Measurements from ENCODE around the gene RBMS3. TPM values are rescaled to one million over a fixed set of nuclear protein-coding genes. Genes with fewer than 3 reads are reported as not detected.

The RBMS3 gene
- total RNA-seq, 5 donors from 2014 or later (not counting 1 experiment from before 2014, with no cell fraction given): 0.62 to 2.9 (median 1.4) TPM

GRCh38 chr3:29649815-29650547, 369.1 kb downstream of the RBMS3 start:
- ATAC-seq (replicated peaks in 1 of 4) (no peak), DNase-seq (peak in 1 of 35 experiments; percentile 4)
- no peaks in the 10 kb centered on the region for H3K9me3 Mint-ChIP-seq
- 43% methylated on average over 1 of the region's 6 CpGs for WGBS (ENCODE audit: insufficient coverage)
- no peaks in the 10 kb centered on the region for H3K4me1 Mint-ChIP-seq
- no peak overlapping the region for H3K27ac Mint-ChIP-seq
- no peaks in the 10 kb centered on the region for H3K27me3 Mint-ChIP-seq
- CTCF ChIA-PET: no interaction called here
- Histone ChIP-seq H3K27me3 (replicated peaks in 1 of 2; ENCODE audit: control insufficient read depth in 2 of 2, extremely low read depth in 1 of 2, insufficient read depth in 2 of 2, low read length in 1 of 2) (no peaks in the 10 kb centered on the region), H3K9me3 (no peaks in the 10 kb centered on the region), H3K36me3 (ENCODE audit: control insufficient read depth in 2 of 2, extremely low read depth in 1 of 2, insufficient read depth in 1 of 2, low read length in 1 of 2) (no peaks in the 10 kb centered on the region), H3K4me3 (ENCODE audit: control insufficient read depth in 1 of 2, extremely low read depth in 1 of 2, low read length in 1 of 2) (no peak overlapping the region), H3K27ac (ENCODE audit: low read length) (no peak overlapping the region), H3K4me1 (ENCODE audit: control insufficient read depth in 1 of 2, extremely low read depth in 1 of 2, insufficient read depth in 2 of 2, low read length in 2 of 2) (no peaks in the 10 kb centered on the region)
- POLR2A ChIA-PET: no interaction called here
- no peak overlapping the region for H3K4me3 Mint-ChIP-seq
- H3K36me3 Mint-ChIP-seq: no peaks in the 10 kb centered on the region

DNA sequence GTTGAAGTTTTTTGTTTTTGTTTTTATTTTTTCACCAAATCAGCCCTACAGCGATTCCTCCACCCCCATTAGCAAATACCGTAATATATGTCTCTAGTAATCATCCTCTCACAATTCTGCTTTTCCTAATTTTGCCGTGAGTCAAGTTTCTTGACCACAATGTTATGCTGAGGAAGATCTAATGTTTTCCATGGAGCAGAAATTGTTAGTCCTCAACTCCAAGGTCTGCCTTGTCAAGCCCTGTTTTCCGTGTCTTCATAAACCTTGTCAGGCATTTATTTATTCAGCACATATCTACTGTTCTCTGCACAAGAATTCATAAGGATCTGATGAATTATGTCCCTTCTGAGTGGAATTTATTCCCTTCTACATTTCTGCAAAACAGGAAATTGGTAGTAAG, 372.8 kb downstream of the RBMS3 start:
- ChIA-PET POLR2A (no interaction called here), CTCF (no interaction called here)
- H3K4me3 ChIP-seq (ENCODE audit: control insufficient read depth in 1 of 2, extremely low read depth in 1 of 2, low read length in 1 of 2): no peak overlapping the region
- H3K4me3 Mint-ChIP-seq: no peak overlapping the region
- no peaks in the 10 kb centered on the region for H3K9me3 Mint-ChIP-seq
- no peaks in the 10 kb centered on the region for H3K4me1 ChIP-seq (ENCODE audit: control insufficient read depth in 1 of 2, extremely low read depth in 1 of 2, insufficient read depth in 2 of 2, low read length in 2 of 2)
- no CpG with 5 or more reads among the region's 4 CpGs for WGBS (ENCODE audit: insufficient coverage)
- DNase-seq (no peak), ATAC-seq (replicated peaks in 1 of 4) (no peak)
- no peaks in the 10 kb centered on the region for H3K36me3 ChIP-seq (ENCODE audit: control insufficient read depth in 2 of 2, extremely low read depth in 1 of 2, insufficient read depth in 1 of 2, low read length in 1 of 2)
- H3K4me1 Mint-ChIP-seq: no peaks in the 10 kb centered on the region
- H3K9me3 ChIP-seq: no peaks in the 10 kb centered on the region
- no peaks in the 10 kb centered on the region for H3K27me3 Mint-ChIP-seq
- no peak overlapping the region for H3K27ac Mint-ChIP-seq
- H3K27me3 ChIP-seq (replicated peaks in 1 of 2; ENCODE audit: control insufficient read depth in 2 of 2, extremely low read depth in 1 of 2, insufficient read depth in 2 of 2, low read length in 1 of 2): no peaks in the 10 kb centered on the region
- no peaks in the 10 kb centered on the region for H3K36me3 Mint-ChIP-seq
- H3K27ac ChIP-seq (ENCODE audit: low read length): no peak overlapping the region

GRCh38 chr3:29655015-29655747, 374.3 kb downstream of the RBMS3 start:
- CTCF ChIA-PET: interaction anchor here in 1 of 2 donors (0.6 kb wide), 1 partner anchor 1972 kb away, joined by 3 read pairs; no protein-coding TSS in a partner anchor
- H3K4me3 ChIP-seq (ENCODE audit: control insufficient read depth in 1 of 2, extremely low read depth in 1 of 2, low read length in 1 of 2): no peak overlapping the region
- POLR2A ChIA-PET: no interaction called here
- no peaks in the 10 kb centered on the region for H3K4me1 ChIP-seq (ENCODE audit: control insufficient read depth in 1 of 2, extremely low read depth in 1 of 2, insufficient read depth in 2 of 2, low read length in 2 of 2)
- Mint-ChIP-seq H3K27me3 (no peaks in the 10 kb centered on the region), H3K36me3 (no peaks in the 10 kb centered on the region), H3K9me3 (no peaks in the 10 kb centered on the region), H3K4me1 (no peaks in the 10 kb centered on the region), H3K4me3 (no peak overlapping the region), H3K27ac (no peak overlapping the region)
- no peak for ATAC-seq (replicated peaks in 1 of 4)
- H3K27me3 ChIP-seq (replicated peaks in 1 of 2; ENCODE audit: control insufficient read depth in 2 of 2, extremely low read depth in 1 of 2, insufficient read depth in 2 of 2, low read length in 1 of 2): no peaks in the 10 kb centered on the region
- WGBS (ENCODE audit: insufficient coverage): 60% methylated on average over 1 of the region's 6 CpGs
- H3K27ac ChIP-seq (ENCODE audit: low read length): no peak overlapping the region
- DNase-seq: no peak
- no peaks in the 10 kb centered on the region for H3K36me3 ChIP-seq (ENCODE audit: control insufficient read depth in 2 of 2, extremely low read depth in 1 of 2, insufficient read depth in 1 of 2, low read length in 1 of 2)
- H3K9me3 ChIP-seq: no peaks in the 10 kb centered on the region

- Mint-ChIP-seq H3K27me3 (peaks cover 0 to 3% of the 10 kb centered on the region in 2 donors), H3K36me3 (no peaks in the 10 kb centered on the region), H3K4me3 (no peak overlapping the region), H3K9me3 (peaks cover 2 to 6% (median 5%) of the 10 kb centered on the region in 3 donors), H3K27ac (no peak overlapping the region), H3K4me1 (no peaks in the 10 kb centered on the region)
- H3K4me1 ChIP-seq (ENCODE audit: control insufficient read depth in 1 of 2, extremely low read depth in 1 of 2, insufficient read depth in 2 of 2, low read length in 2 of 2): no peaks in the 10 kb centered on the region
- H3K27me3 ChIP-seq (replicated peaks in 1 of 2; ENCODE audit: control insufficient read depth in 2 of 2, extremely low read depth in 1 of 2, insufficient read depth in 2 of 2, low read length in 1 of 2): no peaks in the 10 kb centered on the region
- POLR2A ChIA-PET: no interaction called here
- H3K4me3 ChIP-seq (ENCODE audit: control insufficient read depth in 1 of 2, extremely low read depth in 1 of 2, low read length in 1 of 2): no peak overlapping the region
- WGBS (ENCODE audit: insufficient coverage): 89% methylated on average over 3 of the region's 3 CpGs
- DNase-seq: no peak
- CTCF ChIA-PET: no interaction called here
- no peak overlapping the region for H3K27ac ChIP-seq (ENCODE audit: low read length)
- no peak for ATAC-seq (replicated peaks in 1 of 4)
- no peaks in the 10 kb centered on the region for H3K36me3 ChIP-seq (ENCODE audit: control insufficient read depth in 2 of 2, extremely low read depth in 1 of 2, insufficient read depth in 1 of 2, low read length in 1 of 2)
- no peaks in the 10 kb centered on the region for H3K9me3 ChIP-seq
Measured at GRCh38 chr3:29665688-29666087, 384.8 kb downstream of the RBMS3 start.

- WGBS (ENCODE audit: insufficient coverage): no CpG with 5 or more reads among the region's 2 CpGs
- H3K27me3 ChIP-seq (replicated peaks in 1 of 2; ENCODE audit: control insufficient read depth in 2 of 2, extremely low read depth in 1 of 2, insufficient read depth in 2 of 2, low read length in 1 of 2): no peaks in the 10 kb centered on the region
- H3K9me3 ChIP-seq: no peaks in the 10 kb centered on the region
- no peaks in the 10 kb centered on the region for H3K4me1 ChIP-seq (ENCODE audit: control insufficient read depth in 1 of 2, extremely low read depth in 1 of 2, insufficient read depth in 2 of 2, low read length in 2 of 2)
- H3K27ac ChIP-seq (ENCODE audit: low read length): no peak overlapping the region
- H3K27me3 Mint-ChIP-seq: peaks cover 0 to 3% of the 10 kb centered on the region in 2 donors
- H3K36me3 ChIP-seq (ENCODE audit: control insufficient read depth in 2 of 2, extremely low read depth in 1 of 2, insufficient read depth in 1 of 2, low read length in 1 of 2): no peaks in the 10 kb centered on the region
- ChIA-PET CTCF (no interaction called here), POLR2A (no interaction called here)
- H3K9me3 Mint-ChIP-seq: peaks cover 0 to 14% (median 2%) of the 10 kb centered on the region in 3 donors
- H3K4me3 Mint-ChIP-seq: no peak overlapping the region
- no peak overlapping the region for H3K4me3 ChIP-seq (ENCODE audit: control insufficient read depth in 1 of 2, extremely low read depth in 1 of 2, low read length in 1 of 2)
- DNase-seq (no peak), ATAC-seq (replicated peaks in 1 of 4) (no peak)
- H3K4me1 Mint-ChIP-seq: no peaks in the 10 kb centered on the region
- no peaks in the 10 kb centered on the region for H3K36me3 Mint-ChIP-seq
- no peak overlapping the region for H3K27ac Mint-ChIP-seq
Measured at GRCh38 chr3:29668233-29668632, 387.4 kb downstream of the RBMS3 start.

GRCh38 chr3:29668728-29669127, 387.9 kb downstream of the RBMS3 start:
- Histone ChIP-seq H3K27ac (ENCODE audit: low read length) (no peak overlapping the region), H3K4me3 (ENCODE audit: control insufficient read depth in 1 of 2, extremely low read depth in 1 of 2, low read length in 1 of 2) (no peak overlapping the region), H3K27me3 (replicated peaks in 1 of 2; ENCODE audit: control insufficient read depth in 2 of 2, extremely low read depth in 1 of 2, insufficient read depth in 2 of 2, low read length in 1 of 2) (no peaks in the 10 kb centered on the region), H3K4me1 (ENCODE audit: control insufficient read depth in 1 of 2, extremely low read depth in 1 of 2, insufficient read depth in 2 of 2, low read length in 2 of 2) (no peaks in the 10 kb centered on the region), H3K36me3 (ENCODE audit: control insufficient read depth in 2 of 2, extremely low read depth in 1 of 2, insufficient read depth in 1 of 2, low read length in 1 of 2) (no peaks in the 10 kb centered on the region), H3K9me3 (no peaks in the 10 kb centered on the region)
- peaks cover 0 to 14% (median 2%) of the 10 kb centered on the region in 3 donors for H3K9me3 Mint-ChIP-seq
- H3K4me3 Mint-ChIP-seq: no peak overlapping the region
- WGBS (ENCODE audit: insufficient coverage): no CpG with 5 or more reads among the region's 2 CpGs
- DNase-seq (no peak), ATAC-seq (replicated peaks in 1 of 4) (no peak)
- no peaks in the 10 kb centered on the region for H3K36me3 Mint-ChIP-seq
- H3K27ac Mint-ChIP-seq: no peak overlapping the region
- ChIA-PET POLR2A (no interaction called here), CTCF (no interaction called here)
- peaks cover 0 to 3% of the 10 kb centered on the region in 2 donors for H3K27me3 Mint-ChIP-seq
- H3K4me1 Mint-ChIP-seq: no peaks in the 10 kb centered on the region

Measured in T-cell (primary cell).